Fibroblast of mammary gland (primary cell): Measurements from ENCODE around the gene CSPG4.
"Not testable (repeated sequence)": the region's sequence is repeated elsewhere in the genome, so short reads cannot be mapped to it uniquely, and the experiment has no call there.

Source experiments
- DNase-seq: peaks from one replicate; pipeline ENCODE4 v3.0.0-alpha.2; 2010; ENCODE audit warnings: low read depth
- H3K4me3 ChIP-seq: 2 replicates; pipeline ENCODE4 v1.5.1; 2011; ENCODE audit warnings: low read depth, mild to moderate bottlenecking, low read length, moderate library complexity; ENCODE audit not compliant: control insufficient read depth
- TF ChIP-seq, protein P1 (sequence below): conservative IDR thresholded peaks from 2 replicates; pipeline ENCODE4 v1.5.1; 2011; ENCODE audit warnings: low read depth, low read length, inconsistent platforms; ENCODE audit not compliant: control insufficient read depth, insufficient read depth

Gene CSPG4

DNA sequence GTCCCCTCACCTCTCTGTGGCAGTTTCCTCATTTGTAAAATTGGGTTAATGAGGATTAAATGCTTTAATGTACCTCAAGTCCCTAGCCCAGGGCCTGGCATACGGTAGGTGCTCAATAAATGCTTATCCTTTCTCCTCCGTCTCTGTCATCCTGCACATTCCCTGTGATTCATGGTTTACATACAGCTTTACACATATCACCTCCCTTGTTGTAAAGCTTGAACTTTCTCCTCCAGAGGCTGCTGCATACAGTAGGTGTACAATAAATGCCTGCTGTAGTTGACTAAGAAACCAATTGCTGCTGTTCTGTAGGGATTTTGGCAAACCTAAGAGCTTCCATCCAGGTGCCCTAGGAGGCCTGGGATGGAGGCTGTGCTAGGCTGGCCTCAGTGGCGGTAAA lies 1.5 kb upstream of the CSPG4 start:
- no peak overlapping the region for H3K4me3 ChIP-seq
- DNase-seq, result no peak
- TF ChIP-seq, protein P1, sequence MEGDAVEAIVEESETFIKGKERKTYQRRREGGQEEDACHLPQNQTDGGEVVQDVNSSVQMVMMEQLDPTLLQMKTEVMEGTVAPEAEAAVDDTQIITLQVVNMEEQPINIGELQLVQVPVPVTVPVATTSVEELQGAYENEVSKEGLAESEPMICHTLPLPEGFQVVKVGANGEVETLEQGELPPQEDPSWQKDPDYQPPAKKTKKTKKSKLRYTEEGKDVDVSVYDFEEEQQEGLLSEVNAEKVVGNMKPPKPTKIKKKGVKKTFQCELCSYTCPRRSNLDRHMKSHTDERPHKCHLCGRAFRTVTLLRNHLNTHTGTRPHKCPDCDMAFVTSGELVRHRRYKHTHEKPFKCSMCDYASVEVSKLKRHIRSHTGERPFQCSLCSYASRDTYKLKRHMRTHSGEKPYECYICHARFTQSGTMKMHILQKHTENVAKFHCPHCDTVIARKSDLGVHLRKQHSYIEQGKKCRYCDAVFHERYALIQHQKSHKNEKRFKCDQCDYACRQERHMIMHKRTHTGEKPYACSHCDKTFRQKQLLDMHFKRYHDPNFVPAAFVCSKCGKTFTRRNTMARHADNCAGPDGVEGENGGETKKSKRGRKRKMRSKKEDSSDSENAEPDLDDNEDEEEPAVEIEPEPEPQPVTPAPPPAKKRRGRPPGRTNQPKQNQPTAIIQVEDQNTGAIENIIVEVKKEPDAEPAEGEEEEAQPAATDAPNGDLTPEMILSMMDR, result no peak

- no peak overlapping the region for H3K4me3 ChIP-seq
- peak; percentile 45 for DNase-seq
- TF ChIP-seq, protein P1, result no peak
Measured at GRCh38 chr15:75713338-75713895, 769 bp upstream of the CSPG4 start.

GRCh38 chr15:75711495-75711894 lies 1.2 kb downstream of the CSPG4 start:
- H3K4me3 ChIP-seq, result peak overlapping the region; percentile 20
- peak; percentile 72 for DNase-seq

- DNase-seq, result peak; percentile 39
Measured at GRCh38 chr15:75710874-75711273, 1.8 kb downstream of the CSPG4 start.

GRCh38 chr15:75709458-75709857 lies 3.2 kb downstream of the CSPG4 start:
- peak; percentile 50 for DNase-seq
- not testable (repeated sequence) for H3K4me3 ChIP-seq

More at GRCh38 chr15:75710874-75711273, 1.8 kb downstream of the CSPG4 start:
- H3K4me3 ChIP-seq, result not testable (repeated sequence)

GRCh38 chr15:75706682-75706954 lies 6.0 kb downstream of the CSPG4 start:
- TF ChIP-seq, protein P1, result no peak
- H3K4me3 ChIP-seq, result no peak overlapping the region
- no peak for DNase-seq

DNA sequence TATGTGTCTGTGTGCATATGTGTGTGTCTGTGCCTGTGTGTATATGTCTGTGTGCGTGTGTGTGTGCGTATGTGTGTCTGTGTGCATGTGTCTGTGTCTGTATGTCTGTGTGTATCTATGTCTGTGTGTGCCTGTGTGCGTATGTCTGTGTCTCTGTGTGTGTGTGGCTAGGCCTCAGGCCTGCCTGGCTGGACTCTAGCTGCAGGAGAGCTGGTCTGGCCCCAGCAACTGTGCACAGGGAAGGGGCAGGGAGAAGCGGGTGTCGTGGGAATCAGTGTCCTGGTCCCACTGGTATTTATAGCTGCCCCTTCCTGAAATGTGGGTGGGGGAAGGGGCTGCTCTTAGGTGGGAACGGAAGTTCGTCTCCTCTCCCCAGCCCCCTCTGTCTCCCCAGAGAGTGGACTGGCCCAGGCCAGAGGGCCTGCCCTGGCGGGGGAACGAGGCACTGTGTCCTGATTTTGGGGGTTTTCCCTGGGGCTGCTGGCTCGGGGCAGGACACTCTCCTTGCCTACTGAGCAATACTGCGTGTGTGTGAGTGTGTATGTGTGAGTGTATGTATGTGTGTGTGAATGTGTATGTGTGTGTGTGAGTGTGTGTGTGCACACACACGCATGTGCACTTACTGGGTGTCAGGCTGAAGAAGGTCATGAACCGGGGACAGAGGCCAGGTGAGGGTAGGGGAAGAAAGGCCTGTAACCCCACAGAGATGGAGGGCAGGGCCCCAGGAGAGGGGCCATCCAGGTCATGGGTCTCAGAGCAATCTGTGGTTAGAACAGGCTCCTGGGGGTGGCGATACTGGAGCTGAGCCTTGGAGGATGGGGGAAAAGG lies 6.6 kb downstream of the CSPG4 start:
- TF ChIP-seq, protein P1, result no peak
- H3K4me3 ChIP-seq, result no peak overlapping the region
- DNase-seq, result no peak

DNA sequence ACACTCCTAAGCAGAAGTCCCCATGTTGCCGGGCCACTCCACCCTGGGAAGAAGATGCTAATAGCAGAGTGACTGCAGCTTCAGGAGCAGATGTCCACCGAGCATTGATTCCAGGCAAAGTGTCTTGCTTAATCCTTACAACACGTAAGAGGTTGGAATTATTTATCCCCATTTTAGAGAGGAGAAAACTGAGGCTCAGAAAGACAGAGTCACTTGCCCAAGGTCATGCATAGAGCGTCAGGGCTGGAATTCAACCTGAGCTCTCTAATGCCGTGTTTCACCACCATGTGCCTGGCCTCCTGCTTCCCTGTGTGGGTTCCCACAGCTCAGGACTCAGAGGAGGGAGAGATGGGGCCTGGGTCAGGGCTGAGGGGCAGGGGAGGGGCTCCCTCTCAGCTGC lies 7.3 kb downstream of the CSPG4 start:
- H3K4me3 ChIP-seq, DNase-seq: not testable (repeated sequence)

DNA sequence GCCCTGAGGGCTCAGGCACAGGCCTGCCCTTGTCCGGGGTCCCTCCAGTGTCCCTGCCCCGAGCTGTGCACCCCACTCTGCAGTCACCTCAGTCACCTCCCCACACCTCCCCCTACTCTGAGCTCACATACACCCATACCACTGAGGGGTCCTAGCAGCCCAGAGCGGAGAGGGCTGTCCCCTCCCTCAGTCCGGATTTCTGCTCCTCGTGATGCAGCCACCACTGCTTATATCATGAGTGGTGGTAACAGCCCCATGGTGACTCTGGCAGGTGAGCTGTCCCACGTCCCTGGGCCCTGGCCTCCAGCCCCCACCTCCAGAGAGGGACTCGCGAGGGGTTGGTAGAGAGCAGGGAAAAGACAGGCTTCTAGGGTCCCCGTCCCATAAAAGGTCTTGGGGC lies 8.0 kb downstream of the CSPG4 start:
- TF ChIP-seq, protein P1, result no peak
- no peak for DNase-seq
- no peak overlapping the region for H3K4me3 ChIP-seq
